ENCODE measurements around the gene UST.

The UST gene

GRCh38 chr6:148981515-148981914 is 234.7 kb downstream of the UST start:
- Histone ChIP-seq H3K4ac (ENCODE audit: low read length) (no peak overlapping the region), H2BK120ac (ENCODE audit: low read depth, low read length) (no peak overlapping the region), H3K4me2 (ENCODE audit: insufficient read depth, low read length, poor library complexity, severe bottlenecking) (no peak overlapping the region), H2BK12ac (ENCODE audit: low read length) (no peak overlapping the region), H2BK5ac (ENCODE audit: low read length) (no peak overlapping the region), H3K27me3 (ENCODE audit: control insufficient read depth in 3 of 3, insufficient read depth in 3 of 3, low read depth in 1 of 3, low read length in 3 of 3) (no peaks in the 10 kb centered on the region), H2AFZ (ENCODE audit: low read length) (no peak overlapping the region), H3K27ac (replicated peaks; ENCODE audit: low read length) (no peak overlapping the region), H3K9ac (ENCODE audit: low read depth, low read length, poor library complexity) (no peak overlapping the region), H2AK5ac (ENCODE audit: low read depth, low read length) (no peak overlapping the region), H4K91ac (ENCODE audit: low read depth, low read length, poor library complexity) (no peak overlapping the region), H3K9me3 (replicated peaks in 1 of 2; ENCODE audit: control insufficient read depth in 2 of 2, insufficient read depth in 1 of 2, low read depth in 1 of 2, low read length in 2 of 2) (no peaks in the 10 kb centered on the region), H2BK15ac (ENCODE audit: low read length) (no peak overlapping the region), H3K4me1 (ENCODE audit: control insufficient read depth in 2 of 2, insufficient read depth in 1 of 2, low read depth in 1 of 2, low read length in 2 of 2) (peaks cover 0 to 10% of the 10 kb centered on the region in 2 donors), H4K8ac (ENCODE audit: low read depth, low read length) (no peak overlapping the region), H3K79me1 (ENCODE audit: low read depth, low read length) (no peaks in the 10 kb centered on the region), H3K4me3 (ENCODE audit: low read length in 2 of 2) (no peak overlapping the region), H3K18ac (ENCODE audit: low read length) (no peak overlapping the region), H3K14ac (ENCODE audit: low read length) (no peak overlapping the region), H3K36me3 (replicated peaks in 1 of 2; ENCODE audit: control insufficient read depth in 2 of 2, insufficient read depth in 2 of 2, low read length in 2 of 2) (no peaks in the 10 kb centered on the region), H3K23ac (ENCODE audit: low read depth, low read length, poor library complexity) (no peak overlapping the region)
- no CpG with 5 or more reads among the region's 3 CpGs for WGBS, 2 donors (ENCODE audit: extremely low coverage in 2 of 2, insufficient read length in 2 of 2, insufficient replicate concordance in 1 of 2)
- no peak for DNase-seq (ENCODE audit: low spot score)

DNA sequence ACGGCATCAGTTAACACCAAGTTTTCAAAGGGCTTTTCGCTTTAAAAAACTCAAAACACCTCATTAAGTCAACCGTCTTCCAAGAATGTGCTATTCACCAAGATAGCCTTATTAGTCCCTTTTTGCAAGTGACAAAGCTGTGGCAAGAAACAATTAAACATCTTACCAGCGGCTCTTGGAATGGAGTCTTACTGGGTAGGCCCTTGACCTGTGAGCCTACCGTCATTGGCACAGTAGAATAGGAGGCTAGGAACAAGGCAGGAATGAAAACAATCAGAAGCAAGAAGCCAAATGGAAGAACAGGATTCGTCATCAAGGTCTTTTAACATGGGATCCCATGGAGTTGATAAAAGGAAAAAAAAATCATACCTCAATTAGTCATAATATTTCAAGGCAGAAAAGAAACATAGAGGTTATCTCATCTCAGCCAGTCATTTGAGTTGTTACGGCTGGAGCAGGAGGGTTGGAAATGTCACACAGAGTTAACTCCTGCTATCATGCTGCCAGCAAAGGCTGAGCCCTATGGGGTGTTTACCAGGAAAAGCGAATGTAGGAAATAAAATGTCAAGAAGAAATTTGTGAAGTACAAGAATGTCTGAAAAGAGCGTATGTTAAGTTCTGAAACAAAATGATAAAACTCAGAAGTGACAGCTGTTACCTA is 236.4 kb downstream of the UST start:
- H3K18ac ChIP-seq (ENCODE audit: low read length), result no peak overlapping the region
- H3K27ac ChIP-seq (replicated peaks; ENCODE audit: low read length), result no peak overlapping the region
- no CpG with 5 or more reads among the region's 9 CpGs for WGBS, 2 donors (ENCODE audit: extremely low coverage in 2 of 2, insufficient read length in 2 of 2, insufficient replicate concordance in 1 of 2)
- H3K27me3 ChIP-seq (ENCODE audit: control insufficient read depth in 3 of 3, insufficient read depth in 3 of 3, low read depth in 1 of 3, low read length in 3 of 3), result no peaks in the 10 kb centered on the region
- no peak overlapping the region for H4K8ac ChIP-seq (ENCODE audit: low read depth, low read length)
- no peak overlapping the region for H2BK5ac ChIP-seq (ENCODE audit: low read length)
- H2AK5ac ChIP-seq (ENCODE audit: low read depth, low read length), result no peak overlapping the region
- no peak overlapping the region for H2BK12ac ChIP-seq (ENCODE audit: low read length)
- DNase-seq (ENCODE audit: low spot score), result no peak
- no peak overlapping the region for H4K91ac ChIP-seq (ENCODE audit: low read depth, low read length, poor library complexity)
- H3K36me3 ChIP-seq (replicated peaks in 1 of 2; ENCODE audit: control insufficient read depth in 2 of 2, insufficient read depth in 2 of 2, low read length in 2 of 2), result peaks cover 0 to 5% of the 10 kb centered on the region in 2 donors
- H3K9me3 ChIP-seq (replicated peaks in 1 of 2; ENCODE audit: control insufficient read depth in 2 of 2, insufficient read depth in 1 of 2, low read depth in 1 of 2, low read length in 2 of 2), result no peaks in the 10 kb centered on the region
- no peak overlapping the region for H2BK120ac ChIP-seq (ENCODE audit: low read depth, low read length)
- no peak overlapping the region for H3K4ac ChIP-seq (ENCODE audit: low read length)
- peaks cover 0 to 10% of the 10 kb centered on the region in 2 donors for H3K4me1 ChIP-seq (ENCODE audit: control insufficient read depth in 2 of 2, insufficient read depth in 1 of 2, low read depth in 1 of 2, low read length in 2 of 2)
- no peak overlapping the region for H3K9ac ChIP-seq (ENCODE audit: low read depth, low read length, poor library complexity)
- no peak overlapping the region for H3K23ac ChIP-seq (ENCODE audit: low read depth, low read length, poor library complexity)
- no peak overlapping the region for H2AFZ ChIP-seq (ENCODE audit: low read length)
- H3K14ac ChIP-seq (ENCODE audit: low read length), result no peak overlapping the region
- H3K4me3 ChIP-seq (ENCODE audit: low read length in 2 of 2), result no peak overlapping the region
- H2BK15ac ChIP-seq (ENCODE audit: low read length), result no peak overlapping the region
- H3K4me2 ChIP-seq (ENCODE audit: insufficient read depth, low read length, poor library complexity, severe bottlenecking), result no peak overlapping the region
- no peaks in the 10 kb centered on the region for H3K79me1 ChIP-seq (ENCODE audit: low read depth, low read length)

GRCh38 chr6:148983966-148984365 is 237.1 kb downstream of the UST start:
- Histone ChIP-seq H3K4me2 (ENCODE audit: insufficient read depth, low read length, poor library complexity, severe bottlenecking) (no peak overlapping the region), H2AFZ (ENCODE audit: low read length) (no peak overlapping the region), H2BK12ac (ENCODE audit: low read length) (no peak overlapping the region), H3K9ac (ENCODE audit: low read depth, low read length, poor library complexity) (no peak overlapping the region), H3K4ac (ENCODE audit: low read length) (no peak overlapping the region), H3K4me1 (ENCODE audit: control insufficient read depth in 2 of 2, insufficient read depth in 1 of 2, low read depth in 1 of 2, low read length in 2 of 2) (peaks cover 0 to 12% of the 10 kb centered on the region in 2 donors), H2AK5ac (ENCODE audit: low read depth, low read length) (no peak overlapping the region), H3K14ac (ENCODE audit: low read length) (no peak overlapping the region), H2BK120ac (ENCODE audit: low read depth, low read length) (no peak overlapping the region), H3K27ac (replicated peaks; ENCODE audit: low read length) (no peak overlapping the region), H3K23ac (ENCODE audit: low read depth, low read length, poor library complexity) (no peak overlapping the region), H3K4me3 (ENCODE audit: low read length in 2 of 2) (no peak overlapping the region), H3K18ac (ENCODE audit: low read length) (no peak overlapping the region), H3K36me3 (replicated peaks in 1 of 2; ENCODE audit: control insufficient read depth in 2 of 2, insufficient read depth in 2 of 2, low read length in 2 of 2) (peaks cover 0 to 5% of the 10 kb centered on the region in 2 donors), H3K9me3 (replicated peaks in 1 of 2; ENCODE audit: control insufficient read depth in 2 of 2, insufficient read depth in 1 of 2, low read depth in 1 of 2, low read length in 2 of 2) (no peaks in the 10 kb centered on the region), H4K8ac (ENCODE audit: low read depth, low read length) (no peak overlapping the region), H3K27me3 (ENCODE audit: control insufficient read depth in 3 of 3, insufficient read depth in 3 of 3, low read depth in 1 of 3, low read length in 3 of 3) (no peaks in the 10 kb centered on the region), H2BK15ac (ENCODE audit: low read length) (no peak overlapping the region), H3K79me1 (ENCODE audit: low read depth, low read length) (no peaks in the 10 kb centered on the region), H4K91ac (ENCODE audit: low read depth, low read length, poor library complexity) (no peak overlapping the region), H2BK5ac (ENCODE audit: low read length) (no peak overlapping the region)
- DNase-seq (ENCODE audit: low spot score), result no peak
- WGBS, 2 donors (ENCODE audit: extremely low coverage in 2 of 2, insufficient read length in 2 of 2, insufficient replicate concordance in 1 of 2), result no CpG with 5 or more reads among the region's 2 CpGs

- H3K27ac ChIP-seq (replicated peaks; ENCODE audit: low read length), result no peak overlapping the region
Observed at GRCh38 chr6:148984531-148985056, 237.8 kb downstream of the UST start.

More at GRCh38 chr6:148984531-148985056, 237.8 kb downstream of the UST start:
- H4K91ac ChIP-seq (ENCODE audit: low read depth, low read length, poor library complexity), result no peak overlapping the region
- H3K79me1 ChIP-seq (ENCODE audit: low read depth, low read length), result no peaks in the 10 kb centered on the region
- H3K4me1 ChIP-seq (ENCODE audit: control insufficient read depth in 2 of 2, insufficient read depth in 1 of 2, low read depth in 1 of 2, low read length in 2 of 2), result peaks cover 0 to 14% of the 10 kb centered on the region in 2 donors
- H2BK12ac ChIP-seq (ENCODE audit: low read length), result no peak overlapping the region
- no peak overlapping the region for H3K14ac ChIP-seq (ENCODE audit: low read length)
- whole genome bisulfite sequencing, 2 donors (ENCODE audit: extremely low coverage in 2 of 2, insufficient read length in 2 of 2, insufficient replicate concordance in 1 of 2), result no CpG with 5 or more reads among the region's 4 CpGs
- H3K18ac ChIP-seq (ENCODE audit: low read length), result no peak overlapping the region
- no peak overlapping the region for H2AFZ ChIP-seq (ENCODE audit: low read length)
- no peak overlapping the region for H2BK5ac ChIP-seq (ENCODE audit: low read length)
- peaks cover 0 to 5% of the 10 kb centered on the region in 2 donors for H3K36me3 ChIP-seq (replicated peaks in 1 of 2; ENCODE audit: control insufficient read depth in 2 of 2, insufficient read depth in 2 of 2, low read length in 2 of 2)
- no peak overlapping the region for H2AK5ac ChIP-seq (ENCODE audit: low read depth, low read length)
- H3K9ac ChIP-seq (ENCODE audit: low read depth, low read length, poor library complexity), result no peak overlapping the region
- no peak overlapping the region for H4K8ac ChIP-seq (ENCODE audit: low read depth, low read length)
- DNase-seq (ENCODE audit: low spot score), result no peak
- H2BK15ac ChIP-seq (ENCODE audit: low read length), result no peak overlapping the region
- no peak overlapping the region for H3K4ac ChIP-seq (ENCODE audit: low read length)
- no peak overlapping the region for H3K23ac ChIP-seq (ENCODE audit: low read depth, low read length, poor library complexity)
- no peak overlapping the region for H2BK120ac ChIP-seq (ENCODE audit: low read depth, low read length)
- no peaks in the 10 kb centered on the region for H3K9me3 ChIP-seq (replicated peaks in 1 of 2; ENCODE audit: control insufficient read depth in 2 of 2, insufficient read depth in 1 of 2, low read depth in 1 of 2, low read length in 2 of 2)
- H3K4me2 ChIP-seq (ENCODE audit: insufficient read depth, low read length, poor library complexity, severe bottlenecking), result no peak overlapping the region
- H3K4me3 ChIP-seq (ENCODE audit: low read length in 2 of 2), result no peak overlapping the region
- no peaks in the 10 kb centered on the region for H3K27me3 ChIP-seq (ENCODE audit: control insufficient read depth in 3 of 3, insufficient read depth in 3 of 3, low read depth in 1 of 3, low read length in 3 of 3)
